Epithelial cell of prostate (primary cell): ENCODE data around the gene CDC42BPB.
"Not testable (repeated sequence)": the region's sequence is repeated elsewhere in the genome, so short reads cannot be mapped to it uniquely, and the experiment has no call there.

Experiments used
- DNase-seq: peaks from one replicate; pipeline ENCODE4 v3.0.0-alpha.2; 2011; ENCODE audit warnings: low read depth, low spot score
- H3K27ac ChIP-seq: fragments of 450-650 bp; 2 replicates; pipeline ENCODE4 v1.5.1; 2017; ENCODE audit warnings: mild to moderate bottlenecking

CDC42BPB gene

DNA sequence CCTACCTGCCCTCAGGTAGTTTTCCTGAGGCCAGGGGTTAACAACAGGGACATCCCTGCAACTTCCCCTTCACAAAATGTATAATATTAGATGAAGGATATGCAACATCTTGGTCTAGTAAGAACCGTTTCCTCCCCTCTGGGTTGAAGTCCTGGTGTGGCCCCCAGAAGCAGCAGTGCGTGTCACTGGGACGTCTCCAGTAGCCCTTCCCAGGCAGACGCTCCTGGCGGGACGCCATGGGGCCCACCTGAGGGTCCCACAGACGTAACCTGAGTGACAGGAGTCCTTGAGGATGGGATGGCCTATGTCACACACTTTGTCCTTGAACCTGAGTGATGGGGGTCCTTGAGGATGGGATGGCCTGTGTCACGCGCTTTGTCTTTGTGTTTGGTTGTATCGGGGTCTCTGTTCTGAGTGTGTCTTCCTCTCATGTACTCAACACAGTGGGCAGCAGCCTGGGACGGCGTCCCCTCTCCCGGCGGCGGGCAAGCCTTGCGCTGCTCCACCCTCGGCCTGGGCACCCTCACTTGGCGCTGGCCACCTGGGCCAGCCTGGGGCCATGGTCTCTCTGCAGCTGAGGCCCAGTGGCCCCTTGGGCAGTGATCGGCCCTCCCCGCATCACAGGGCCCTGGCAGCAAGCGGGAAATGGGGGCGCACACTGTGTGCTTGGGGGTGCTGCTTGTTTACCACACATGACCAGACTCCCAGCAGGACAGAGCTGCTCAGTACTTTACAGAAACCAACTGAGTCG lies 149.2 kb downstream of the CDC42BPB start:
- H3K27ac ChIP-seq = no peak overlapping the region

DNA sequence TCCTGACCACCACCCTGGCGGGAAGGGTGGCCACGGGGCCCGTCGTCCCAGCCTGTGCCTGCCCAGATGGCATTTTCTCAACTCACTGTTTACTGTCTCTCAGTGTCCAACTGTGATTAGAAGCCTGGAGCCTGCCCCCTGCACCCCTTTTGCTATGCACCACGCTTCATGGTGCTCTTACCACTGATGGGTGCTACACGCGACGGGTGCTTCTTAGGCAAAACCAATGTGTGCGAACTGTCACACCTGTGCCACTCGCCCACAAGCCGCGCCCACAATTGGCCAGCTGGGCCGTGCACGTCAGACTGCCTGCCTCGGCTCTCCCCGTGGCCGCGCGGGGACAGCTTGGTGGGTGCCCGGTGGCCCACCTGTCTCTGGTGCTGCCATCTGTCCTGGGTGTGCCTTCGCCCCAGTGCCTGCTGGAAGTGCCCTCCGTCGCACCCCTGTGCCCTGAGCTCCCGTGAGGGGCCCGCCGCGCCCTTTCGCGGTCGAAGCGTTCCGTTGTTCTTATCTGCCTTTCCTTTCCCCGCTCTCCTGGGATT lies 150.0 kb downstream of the CDC42BPB start:
- DNase-seq = no peak
- no peak overlapping the region for H3K27ac ChIP-seq

More for the DNA sequence above, 149.2 kb downstream of the CDC42BPB start:
- DNase-seq = no peak

GRCh38 chr14:102906616-102907302 lies 150.6 kb downstream of the CDC42BPB start:
- no peak for DNase-seq
- no peak overlapping the region for H3K27ac ChIP-seq

- no peak for DNase-seq
- no peak overlapping the region for H3K27ac ChIP-seq
Observed at GRCh38 chr14:102905116-102906108, 151.9 kb downstream of the CDC42BPB start.

- H3K27ac ChIP-seq = no peak overlapping the region
- DNase-seq = no peak
Observed at GRCh38 chr14:102903889-102904512, 153.3 kb downstream of the CDC42BPB start.

DNA sequence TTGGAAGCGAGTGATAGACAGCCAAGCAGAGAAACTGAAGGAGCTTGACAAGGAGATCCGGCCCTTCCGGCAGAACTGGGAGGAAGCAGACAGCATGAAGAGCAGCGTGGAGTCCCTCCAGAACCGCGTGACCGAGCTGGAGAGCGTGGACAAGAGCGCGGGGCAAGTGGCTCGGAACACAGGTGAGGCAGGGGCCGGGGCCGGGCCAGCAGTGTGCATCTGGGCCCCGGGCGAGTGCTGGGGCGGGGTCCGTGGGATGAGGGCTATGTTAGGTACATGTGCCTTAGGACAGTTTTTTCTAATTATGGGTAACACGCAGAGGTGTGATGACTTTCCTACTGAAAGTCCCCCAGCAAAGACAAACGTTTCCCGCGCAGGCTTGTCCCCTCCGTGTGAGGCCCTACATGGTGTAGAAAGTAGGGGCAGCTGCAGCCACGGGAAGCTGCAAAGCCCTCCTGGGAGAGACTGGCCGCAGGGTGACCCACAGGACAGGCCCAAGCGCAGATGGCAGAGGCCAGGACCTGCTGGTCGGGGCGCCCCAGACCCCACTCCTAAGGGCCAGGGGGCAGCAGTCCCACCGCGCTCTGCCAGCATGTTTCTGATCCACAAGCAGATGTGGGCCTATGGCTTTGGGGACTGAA lies 154.0 kb downstream of the CDC42BPB start:
- no peak for DNase-seq
- no peak overlapping the region for H3K27ac ChIP-seq

GRCh38 chr14:102902523-102903247 lies 154.7 kb downstream of the CDC42BPB start:
- DNase-seq = no peak
- H3K27ac ChIP-seq = no peak overlapping the region

GRCh38 chr14:102902086-102902485 lies 155.3 kb downstream of the CDC42BPB start:
- no peak for DNase-seq
- no peak overlapping the region for H3K27ac ChIP-seq

- no peak overlapping the region for H3K27ac ChIP-seq
- DNase-seq = no peak
Observed at GRCh38 chr14:102901633-102902032, 155.7 kb downstream of the CDC42BPB start.

DNA sequence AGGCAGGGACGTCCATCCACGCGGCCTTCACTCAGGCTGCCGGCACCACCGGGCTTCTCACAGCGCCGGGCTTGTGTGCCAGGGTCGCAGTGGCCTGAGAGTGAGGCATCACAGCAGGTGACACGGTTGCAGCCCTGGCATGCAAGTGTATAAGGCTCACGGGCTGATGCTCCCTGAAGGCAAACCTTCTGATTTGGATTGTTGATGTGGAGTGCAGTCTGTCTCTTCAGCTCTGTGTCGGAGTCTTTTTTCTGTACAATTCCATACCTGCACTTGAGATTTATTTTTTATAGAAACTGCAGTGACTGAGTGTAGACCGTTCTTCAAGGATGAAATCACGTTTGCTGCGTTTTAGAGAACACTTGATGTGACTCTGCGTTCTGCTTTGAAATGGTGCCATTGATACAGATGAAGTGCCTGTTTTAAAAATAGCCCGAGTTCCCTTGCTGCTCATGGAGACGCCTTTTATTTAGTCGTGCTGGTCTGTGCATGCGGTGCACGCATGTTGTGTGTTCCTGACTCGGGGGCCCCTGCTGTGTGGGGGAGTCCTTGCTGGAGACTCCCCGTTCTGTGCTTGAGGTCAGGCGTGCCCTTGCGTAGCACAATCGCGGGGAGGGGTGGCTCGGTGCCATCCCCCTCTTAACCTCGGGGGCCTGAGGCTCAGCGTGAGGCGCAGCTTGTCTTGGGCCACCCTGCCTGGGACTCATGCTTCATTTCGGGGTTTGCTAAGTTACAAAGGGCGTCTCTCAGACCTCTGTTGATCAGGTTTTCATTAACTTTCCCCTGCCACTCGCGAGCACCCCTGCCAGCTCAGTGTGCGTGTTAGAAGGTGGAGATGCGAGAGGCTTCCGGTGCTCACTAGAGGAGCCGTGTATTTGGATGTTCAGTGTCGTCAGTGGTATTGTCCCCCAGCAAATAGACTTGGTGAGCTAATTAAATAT lies 156.4 kb downstream of the CDC42BPB start:
- no peak for DNase-seq
- no peak overlapping the region for H3K27ac ChIP-seq

GRCh38 chr14:102899516-102899900 lies 157.8 kb downstream of the CDC42BPB start:
- DNase-seq = no peak
- H3K27ac ChIP-seq = no peak overlapping the region

DNA sequence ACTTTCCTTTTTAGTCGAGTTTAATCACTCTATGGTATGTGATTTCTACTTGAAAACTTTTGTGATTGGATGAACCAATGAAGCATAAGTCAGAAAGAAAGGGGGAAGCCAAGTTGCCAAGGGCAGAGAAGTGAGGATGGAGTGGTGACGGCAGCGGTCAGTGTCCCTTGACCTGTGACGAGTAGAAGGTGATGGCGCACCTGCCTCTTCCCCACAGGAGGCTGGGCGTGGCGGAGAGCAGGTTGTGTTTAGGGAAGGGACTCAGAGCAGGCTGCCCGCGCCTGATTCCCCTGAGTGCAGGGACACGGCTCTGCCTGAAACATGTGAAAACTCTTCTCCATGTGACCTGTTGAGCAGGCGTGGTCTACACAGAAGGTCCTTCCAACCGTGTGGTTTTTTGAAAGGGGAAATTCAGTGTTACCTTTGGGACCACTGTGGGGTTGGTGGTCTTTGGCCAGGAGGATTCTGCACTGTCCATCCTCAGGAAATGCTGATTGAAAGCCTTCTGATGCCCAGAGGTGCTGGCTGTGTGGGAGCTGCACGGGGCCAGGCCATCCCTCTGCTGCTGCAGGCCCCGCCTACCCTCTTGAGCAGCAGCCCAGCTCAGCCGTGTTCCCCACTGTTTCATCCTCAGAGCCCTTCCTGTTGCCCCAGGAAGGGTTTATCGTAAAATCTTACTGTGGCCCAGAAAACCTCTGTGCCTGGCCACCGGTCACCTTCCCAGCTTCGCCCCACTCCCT lies 158.4 kb downstream of the CDC42BPB start:
- no peak for DNase-seq
- H3K27ac ChIP-seq = no peak overlapping the region

GRCh38 chr14:102898298-102898697 lies 159.1 kb downstream of the CDC42BPB start:
- H3K27ac ChIP-seq = no peak overlapping the region
- DNase-seq = no peak

GRCh38 chr14:102897299-102898027 lies 159.9 kb downstream of the CDC42BPB start:
- H3K27ac ChIP-seq = no peak overlapping the region
- DNase-seq = no peak

GRCh38 chr14:102896735-102897134 lies 160.6 kb downstream of the CDC42BPB start:
- not testable (repeated sequence) for DNase-seq, H3K27ac ChIP-seq

- no peak overlapping the region for H3K27ac ChIP-seq
- no peak for DNase-seq
Observed at GRCh38 chr14:102893452-102893851, 163.9 kb downstream of the CDC42BPB start.
